Vagina (tissue), 2 donors: ENCODE measurements around the gene CTNNA3.

Experiments
- CTCF ChIP-seq, 3 experiments: fragments of 450-650 bp in 2 of 3; fragments of 200-600 bp in 1 of 3; sonication (generic) in 1 of 3; IDR thresholded peaks; one replicate each; pipeline ENCODE4 v1.5.1; 2017 to 2019; ENCODE audit warnings: antibody characterized with exemption in 3 of 3, mild to moderate bottlenecking in 2 of 3, moderate library complexity in 2 of 3
- POLR2A ChIP-seq, 2 donors: fragments of 450-650 bp; IDR thresholded peaks; one replicate each; pipeline ENCODE4 v1.6.1; 2017; ENCODE audit warnings: antibody characterized with exemption in 2 of 2, mild to moderate bottlenecking in 2 of 2, moderate library complexity in 2 of 2

- no peak for TF ChIP-seq POLR2A (IDR thresholded peaks at IDR 0.05)
- no peak for TF ChIP-seq CTCF (IDR thresholded peaks at IDR 0.05)
These were observed 398.3 kb downstream of the CTNNA3 start for GRCh38 chr10:67297637-67298181.
